Right ventricle myocardium inferior (tissue), 1 donor: ENCODE data around the gene BLNK. TPM values are rescaled to one million over a fixed set of nuclear protein-coding genes. Genes with fewer than 3 reads are reported as not detected.

Experiments
- ATAC-seq: fragments of 200-7000 bp; cut with Tn5 transposase; one replicate; pipeline ENCODE4 v1.9.1; 2020; ENCODE audit warnings: mild to moderate bottlenecking, moderate library complexity
- DNase-seq: peaks from one replicate; pipeline ENCODE4 v3.0.0; 2021; ENCODE audit errors: missing footprints
- intact Hi-C: fragments of 100-400 bp; cut with DNase I; formaldehyde crosslinking; loops from one replicate; pipeline ENCODE4 v1.11.0; 2022
- total RNA-seq: library from RNA; stranded (reverse); fragmentation: NEBNext Ultra II Directional; extraction: Animal tissue kit (Norgen Biotek cat#: 25700); gene quantifications from one replicate; pipeline ENCODE4 v1.2.1, GENCODE V29; 2021
- donor health status: DM: no; HTN: yes; CAD: no; lungs with severe emphysema.

The BLNK gene
- total RNA-seq, 1 donor from 2014 or later = 1.4 TPM

DNA sequence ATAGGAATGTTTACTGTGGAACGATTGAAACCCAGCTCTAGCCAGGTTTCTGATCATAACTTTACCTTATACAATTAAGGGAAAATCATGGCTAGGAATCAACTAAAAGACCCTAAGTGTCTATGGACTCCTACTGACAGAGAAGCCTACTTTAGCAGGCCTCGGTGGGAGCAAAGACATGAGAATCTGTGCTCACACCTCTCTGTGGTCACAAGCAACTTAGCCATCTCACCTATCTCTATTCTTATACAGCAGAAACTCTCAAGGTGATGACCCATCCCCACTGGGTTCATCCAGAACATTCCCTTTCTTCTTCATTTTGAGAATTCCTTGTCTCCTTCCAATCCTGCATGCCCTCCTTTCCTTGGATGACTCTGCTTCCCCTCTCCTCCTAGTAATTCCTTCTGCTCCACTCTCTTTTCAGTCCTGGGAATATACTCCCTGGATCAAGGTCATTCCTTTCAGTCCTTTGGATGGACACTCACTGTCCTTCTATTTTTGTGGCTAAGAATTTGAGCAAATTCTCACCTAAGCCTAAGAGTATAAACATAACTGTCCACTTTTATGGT lies 2.9 kb downstream of the BLNK start:
- no peak for ATAC-seq
- intact Hi-C loops = no loop called here
- no peak for DNase-seq

DNA sequence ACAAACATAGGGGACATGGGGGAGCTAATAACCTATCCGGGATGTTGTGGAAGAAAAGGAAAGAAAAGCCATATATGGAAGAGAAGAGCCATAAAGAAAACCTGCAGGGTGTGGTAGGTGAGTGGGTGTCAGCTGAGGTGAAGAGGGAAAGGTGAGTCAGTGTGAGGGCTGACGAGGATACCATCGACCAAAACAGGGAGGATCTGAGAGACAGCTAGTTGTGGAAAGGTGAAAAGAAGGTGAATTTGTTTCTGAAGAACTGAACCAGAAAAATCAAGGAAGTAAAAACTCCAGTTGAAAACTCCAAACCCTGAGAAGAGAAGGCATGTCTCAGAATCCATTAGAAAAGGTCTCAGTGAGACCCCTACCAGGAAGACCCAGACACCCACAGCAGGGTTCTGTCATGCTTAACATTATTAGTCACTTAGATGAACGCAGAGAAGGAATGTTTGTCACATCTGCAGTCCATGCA lies 4.1 kb downstream of the BLNK start:
- DNase-seq (no peak), ATAC-seq (no peak)
- intact Hi-C loops = no loop called here

DNA sequence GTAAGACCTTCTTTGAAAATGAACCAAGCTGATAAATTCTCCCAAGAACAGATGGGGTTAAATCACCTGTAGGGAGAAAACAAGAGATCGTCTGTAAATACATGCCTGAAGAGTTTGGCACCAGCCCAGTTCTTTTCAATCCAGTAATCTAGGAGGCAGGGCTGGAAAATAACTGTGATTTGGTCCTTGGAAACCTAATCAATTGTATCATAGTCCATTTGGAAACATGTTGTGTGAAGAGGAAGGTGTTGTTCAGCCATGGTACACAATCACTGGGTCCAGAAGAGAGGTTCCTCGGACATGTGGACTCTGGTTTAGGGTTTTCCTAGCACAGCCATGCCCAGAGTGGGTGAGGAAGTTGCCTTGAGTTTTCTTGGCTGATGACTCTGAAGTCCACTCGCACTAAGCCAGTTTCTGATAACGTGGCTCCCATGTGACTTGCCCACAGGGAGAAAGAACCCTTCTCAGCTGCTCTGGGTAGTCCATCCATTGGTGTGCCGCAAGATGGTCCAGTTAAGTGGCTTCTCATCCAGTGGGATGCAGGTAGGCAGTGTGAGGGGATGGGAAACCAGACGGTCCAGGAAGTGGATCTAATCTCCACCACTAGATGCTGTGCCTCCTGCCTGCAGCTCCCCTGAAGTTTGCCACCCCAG lies 5.1 kb downstream of the BLNK start:
- intact Hi-C loops = no loop called here
- no peak for ATAC-seq
- DNase-seq = no peak

DNA sequence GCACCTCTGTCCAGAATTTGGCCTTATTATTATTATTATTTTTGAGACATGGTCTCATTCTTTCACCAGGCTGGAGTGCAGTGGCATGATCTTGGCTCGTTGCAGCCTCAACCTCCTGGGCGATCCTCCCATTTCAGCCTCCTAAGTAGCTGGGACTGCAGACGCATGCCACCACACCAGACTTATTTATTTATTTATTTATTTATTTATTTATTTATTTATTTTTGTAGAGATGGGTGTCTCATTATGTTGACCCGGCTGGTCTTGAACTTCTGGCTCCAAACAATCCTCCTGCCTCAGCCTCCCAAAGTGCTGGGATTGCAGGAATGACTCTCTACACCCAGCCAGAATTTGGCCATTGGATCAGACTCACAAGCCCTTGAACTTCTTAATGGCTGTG lies 6.4 kb downstream of the BLNK start:
- DNase-seq (no peak), ATAC-seq (no peak)
- intact Hi-C loops = no loop called here

DNA sequence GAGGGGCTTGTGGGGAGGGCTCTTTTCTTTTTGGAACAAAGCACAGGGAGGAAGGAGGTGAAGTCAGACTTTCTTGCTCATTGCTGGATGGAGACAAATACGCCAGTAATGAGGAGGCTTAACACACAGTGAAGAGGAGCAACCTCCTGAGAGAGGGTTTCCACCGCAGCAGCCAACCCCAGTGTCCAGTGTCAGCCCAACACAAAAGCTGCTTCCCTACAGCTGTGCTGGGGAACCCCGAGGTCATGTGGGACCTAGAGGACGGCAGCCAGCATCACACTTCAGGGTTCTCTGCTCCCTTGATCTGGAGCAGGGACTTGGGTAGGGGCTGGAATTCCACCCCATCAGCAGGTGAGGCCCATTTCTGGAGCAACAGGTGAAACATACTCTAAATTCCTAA lies 7.7 kb downstream of the BLNK start:
- intact Hi-C loops = no loop called here
- DNase-seq (no peak), ATAC-seq (no peak)

DNA sequence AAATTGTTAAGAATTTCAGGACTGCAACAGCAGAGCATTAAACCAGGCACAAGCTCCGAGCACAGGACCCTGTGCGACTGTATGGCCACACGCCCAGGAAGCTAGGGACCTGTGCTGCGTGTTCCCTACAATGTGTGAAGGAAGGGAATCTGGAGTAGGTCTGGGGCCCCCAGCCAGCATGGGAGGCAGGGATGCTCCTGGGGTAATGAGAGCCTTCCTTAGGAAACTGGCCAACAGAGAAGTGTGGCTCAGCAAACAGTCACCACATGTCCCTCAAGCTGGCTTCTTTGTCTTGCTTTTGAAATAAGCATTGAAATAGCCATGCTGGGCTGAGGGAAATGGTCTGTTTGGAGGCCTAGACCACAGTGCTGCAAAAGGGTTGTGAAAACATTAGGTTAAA lies 8.2 kb downstream of the BLNK start:
- intact Hi-C loops = no loop called here
- DNase-seq (no peak), ATAC-seq (no peak)

DNA sequence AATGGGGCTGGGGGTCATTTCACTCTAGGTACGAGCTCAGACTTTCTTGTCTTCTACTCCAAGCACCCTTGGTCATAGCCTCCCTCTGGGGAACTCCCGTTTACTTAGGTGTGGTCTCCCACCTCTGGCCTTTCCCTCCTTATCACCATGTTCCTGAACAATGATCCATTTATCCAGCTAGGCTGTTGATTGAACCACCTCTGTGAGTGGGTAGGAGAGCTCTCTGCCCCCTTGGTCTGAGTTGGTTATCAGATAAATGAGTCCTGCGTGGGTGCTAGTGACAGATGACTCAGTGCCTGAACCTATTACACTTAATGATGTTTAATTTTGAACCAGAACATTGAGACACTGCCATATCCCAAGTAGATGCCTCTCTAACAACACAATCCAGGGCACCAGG lies 9.4 kb downstream of the BLNK start:
- intact Hi-C loops = no loop called here
- no peak for DNase-seq
- no peak for ATAC-seq

DNA sequence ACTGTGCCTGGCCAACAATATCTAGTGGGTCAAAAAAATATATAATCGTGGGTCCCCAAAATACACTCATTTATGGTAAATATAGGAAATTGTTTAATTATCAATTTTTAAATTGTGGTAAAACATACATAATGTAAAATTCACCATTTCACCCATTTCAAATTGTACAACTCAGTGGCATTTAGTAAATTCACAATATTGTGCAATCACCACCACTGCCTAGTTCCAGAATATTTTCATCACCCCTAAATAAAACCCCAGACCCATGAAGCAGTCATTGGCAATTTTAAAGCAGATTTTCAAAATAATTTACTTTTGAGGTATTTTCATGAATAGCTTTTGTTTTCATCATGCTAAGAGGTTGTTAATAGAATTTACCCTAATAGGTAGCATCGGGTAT lies 10.2 kb downstream of the BLNK start:
- DNase-seq = no peak
- intact Hi-C loops = no loop called here
- ATAC-seq = no peak

DNA sequence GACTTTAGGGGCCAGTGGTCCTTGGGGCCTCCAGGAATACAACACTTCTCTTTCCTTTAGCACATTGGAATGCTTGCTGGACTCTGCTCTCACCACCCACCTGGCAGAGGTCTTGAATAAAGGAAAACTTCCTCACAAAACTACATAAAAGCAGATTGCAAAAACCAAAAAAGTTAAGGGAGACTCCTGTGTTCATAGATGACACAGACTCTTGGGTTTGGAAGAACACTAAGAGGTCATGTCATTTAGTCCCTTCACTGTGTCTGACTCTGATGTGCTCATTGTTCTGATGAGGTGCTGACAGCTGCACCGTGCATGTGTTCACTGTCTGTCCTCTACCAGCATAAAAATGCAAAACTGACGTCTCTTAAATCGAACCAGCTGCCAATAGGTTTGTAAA lies 11.4 kb downstream of the BLNK start:
- intact Hi-C loops = no loop called here
- ATAC-seq (peak; percentile 60), DNase-seq (no peak)

DNA sequence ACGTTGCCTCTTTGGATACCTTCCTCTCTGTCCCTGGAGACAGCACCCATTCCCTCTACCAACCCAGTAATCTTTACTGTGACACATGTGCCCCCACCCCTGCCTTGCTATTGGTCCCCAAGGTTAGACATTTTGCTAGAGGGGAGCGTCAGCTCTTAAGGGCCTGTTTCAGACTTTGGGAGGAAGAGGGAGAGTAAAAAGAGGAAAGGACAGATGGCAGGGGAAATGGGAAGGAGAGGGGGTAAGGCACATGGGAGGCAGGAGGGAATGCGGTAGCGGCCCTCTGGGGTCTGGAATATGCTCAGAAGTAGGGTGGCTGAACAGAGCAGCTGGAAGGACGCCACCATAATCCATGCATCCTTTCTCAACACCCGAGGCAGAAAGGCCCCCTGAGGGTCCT lies 12.2 kb downstream of the BLNK start:
- DNase-seq (no peak), ATAC-seq (peak; percentile 32)
- intact Hi-C loops = no loop called here

DNA sequence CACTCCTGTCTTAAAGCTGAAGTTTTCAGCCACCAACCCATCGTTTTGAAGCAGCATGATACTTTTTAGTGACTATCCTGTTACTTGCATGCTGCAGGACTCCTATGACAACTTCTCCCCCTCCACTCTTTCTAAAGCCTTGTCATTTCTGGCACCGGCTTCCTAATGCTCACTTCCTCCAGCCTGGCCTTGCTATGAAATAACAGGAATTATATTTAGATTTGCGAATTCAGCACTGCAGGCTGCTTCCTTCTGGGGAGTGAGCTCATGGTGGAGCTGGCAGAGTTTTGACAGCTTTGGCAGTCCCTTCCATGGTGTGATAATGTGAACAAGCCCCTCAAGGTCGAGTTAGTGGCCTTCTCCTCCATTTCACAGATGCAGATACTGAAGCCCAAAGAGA lies 13.4 kb downstream of the BLNK start:
- intact Hi-C loops = no loop called here
- no peak for DNase-seq

DNA sequence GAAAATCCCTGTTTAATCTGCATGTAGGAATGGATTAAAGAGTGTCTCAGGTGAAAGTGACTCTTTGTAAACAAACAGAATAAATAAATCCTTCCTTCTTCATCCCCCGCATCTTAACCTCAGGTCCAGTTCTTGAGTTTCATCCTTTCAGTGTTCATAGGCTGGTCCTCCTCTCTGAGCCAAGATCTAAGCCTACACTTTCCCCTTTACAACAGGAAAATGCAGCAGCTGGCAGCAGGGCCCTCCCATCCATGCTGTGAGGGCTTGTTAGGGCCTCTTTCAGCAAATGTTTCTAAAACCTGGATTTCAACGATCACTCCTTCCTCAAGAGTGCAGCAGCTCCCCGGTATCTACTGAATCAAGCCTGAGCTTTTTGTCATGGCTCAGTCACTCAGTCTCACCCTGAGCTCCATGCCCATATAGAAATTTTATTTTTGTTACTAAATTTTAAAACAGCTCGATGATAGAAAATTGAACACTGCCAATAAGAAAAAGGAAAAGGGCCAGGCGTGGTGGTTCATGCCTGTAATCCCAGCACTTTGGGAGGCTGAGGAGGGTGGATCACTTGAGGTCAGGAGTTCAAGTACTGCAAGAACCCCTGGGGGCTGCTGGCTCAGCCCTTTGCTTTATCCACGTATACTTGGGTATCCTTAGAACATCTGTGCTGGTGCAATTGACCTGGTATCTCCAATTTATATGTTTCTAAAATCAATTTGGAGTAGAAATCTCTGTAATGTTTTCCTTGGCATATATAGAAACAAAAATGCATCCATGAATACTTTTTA lies 15.6 kb downstream of the BLNK start:
- DNase-seq = no peak
- intact Hi-C loops = no loop called here
- ATAC-seq = no peak

More for the DNA sequence above, 13.4 kb downstream of the BLNK start:
- peak; percentile 75 for ATAC-seq

DNA sequence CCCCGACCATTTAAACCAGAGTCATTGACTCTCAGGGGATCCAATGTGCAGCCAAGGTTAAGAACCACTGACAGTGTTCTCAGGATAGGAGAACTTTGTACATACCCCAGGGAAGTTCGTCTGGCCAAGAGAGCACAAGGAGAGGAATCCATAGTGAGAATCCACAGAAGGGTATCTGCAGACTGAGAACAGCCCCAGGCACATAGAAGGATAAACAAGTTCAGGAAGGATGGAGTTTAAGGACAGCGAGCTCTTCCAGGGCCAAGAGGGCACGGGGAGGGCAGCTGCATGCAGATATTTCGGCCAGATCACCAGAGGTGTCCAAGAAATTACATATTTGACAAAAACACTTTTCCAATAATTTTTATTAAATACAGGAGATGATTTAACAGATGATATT lies 16.4 kb downstream of the BLNK start:
- intact Hi-C loops = no loop called here
- no peak for DNase-seq

DNA sequence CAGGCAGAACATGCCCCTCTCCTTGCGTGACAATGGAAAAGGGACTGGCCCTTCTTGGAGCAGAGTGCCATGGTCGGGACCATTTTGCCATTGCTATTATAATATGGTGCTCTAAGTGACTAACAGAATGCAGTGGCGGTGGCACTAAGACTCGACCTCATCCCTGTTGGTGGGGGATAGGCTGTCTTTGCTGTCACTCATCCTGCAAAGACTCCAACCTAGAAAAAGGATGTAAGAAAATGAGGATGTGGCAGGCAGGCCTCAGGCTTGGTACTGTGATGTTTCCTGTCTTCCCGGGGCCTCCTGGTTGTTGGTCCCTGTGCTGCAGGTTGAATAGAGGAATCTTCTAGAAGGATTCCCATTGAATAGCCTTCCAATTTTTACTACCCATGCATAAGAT lies 18.6 kb downstream of the BLNK start:
- no peak for ATAC-seq
- intact Hi-C loops = no loop called here
- DNase-seq = no peak

More for the DNA sequence above, 16.4 kb downstream of the BLNK start:
- no peak for ATAC-seq

DNA sequence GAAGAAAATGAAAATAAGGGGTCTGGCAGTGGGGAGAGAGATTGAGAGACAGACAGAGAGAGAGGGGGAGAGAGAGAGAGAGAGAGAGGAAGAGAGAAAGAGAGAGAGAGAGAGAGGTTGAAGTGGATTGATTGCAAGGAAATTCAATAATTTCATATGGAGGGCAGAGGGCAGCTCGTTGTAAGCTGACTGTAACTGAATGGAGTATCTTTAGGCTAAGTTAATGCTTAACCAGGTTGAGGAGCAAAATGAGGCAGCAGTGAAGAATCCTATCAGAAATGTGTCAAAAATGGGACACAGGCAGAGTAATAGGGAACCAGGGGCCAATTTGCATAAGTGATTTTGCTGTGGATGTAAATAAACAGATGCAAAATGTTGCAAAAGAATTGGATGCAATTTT lies 21.0 kb downstream of the BLNK start:
- intact Hi-C loops = no loop called here
- DNase-seq = no peak
- no peak for ATAC-seq

DNA sequence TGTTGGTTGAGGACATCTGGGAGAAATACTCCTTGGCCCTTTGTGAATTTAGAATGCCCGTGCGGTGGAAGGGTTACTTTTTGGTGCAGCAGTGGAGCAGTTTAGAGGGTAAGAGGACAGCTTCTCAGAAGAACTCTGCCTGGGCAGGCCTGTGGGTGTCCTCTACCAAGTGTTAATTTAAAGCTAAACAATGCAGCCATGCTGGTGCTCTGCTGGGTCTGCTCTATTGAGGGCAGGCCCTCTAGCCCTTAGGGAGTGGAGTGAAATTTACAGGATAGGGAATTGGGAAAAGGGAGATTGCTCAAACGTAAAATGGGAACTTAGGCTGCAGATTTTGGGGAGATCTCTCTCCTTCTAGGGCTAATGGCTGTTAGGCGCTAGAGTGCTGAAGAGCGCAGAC lies 22.1 kb downstream of the BLNK start:
- DNase-seq (no peak), ATAC-seq (no peak)
- intact Hi-C loops = no loop called here

DNA sequence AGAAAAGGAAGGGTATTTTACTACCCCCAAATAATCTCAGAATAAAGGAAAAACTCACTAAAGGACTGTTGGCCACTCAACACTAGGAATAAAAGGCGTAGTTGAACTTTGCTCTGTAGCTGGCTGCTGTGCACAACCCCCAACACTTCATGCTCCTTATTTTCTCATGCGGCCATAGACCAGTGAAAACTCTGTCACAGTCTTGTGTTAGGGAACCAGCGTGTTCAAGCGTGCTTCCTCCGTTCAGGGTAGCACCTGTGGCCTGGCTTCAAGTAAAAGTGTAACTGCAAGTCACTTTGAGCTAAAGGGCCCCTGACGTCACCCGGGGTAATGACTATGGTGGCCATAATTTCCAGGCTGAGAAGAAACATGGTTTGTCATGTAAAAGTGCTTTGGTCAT lies 27.0 kb downstream of the BLNK start:
- ATAC-seq (no peak), DNase-seq (no peak)
- intact Hi-C loops = no loop called here

DNA sequence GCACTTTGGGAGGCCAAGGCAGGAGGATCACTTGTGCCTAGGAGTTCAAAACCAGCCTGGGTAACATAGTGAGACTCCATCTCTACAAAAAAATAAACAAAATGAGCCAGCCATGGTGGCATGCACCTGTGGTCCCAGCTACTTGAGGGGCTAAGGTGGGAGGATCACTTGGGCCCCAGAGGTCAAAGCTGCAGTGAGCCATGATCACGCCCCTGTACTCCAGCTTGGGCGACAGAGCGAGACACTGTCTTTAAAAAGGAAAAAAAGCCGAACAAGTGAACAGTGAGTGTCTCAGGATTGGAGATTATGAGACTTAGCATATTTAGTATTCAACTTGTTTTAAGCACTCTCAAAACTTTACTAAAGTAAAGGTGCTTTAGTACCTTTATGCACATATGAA lies 28.1 kb downstream of the BLNK start:
- DNase-seq = no peak
- ATAC-seq = no peak
- intact Hi-C loops = no loop called here

DNA sequence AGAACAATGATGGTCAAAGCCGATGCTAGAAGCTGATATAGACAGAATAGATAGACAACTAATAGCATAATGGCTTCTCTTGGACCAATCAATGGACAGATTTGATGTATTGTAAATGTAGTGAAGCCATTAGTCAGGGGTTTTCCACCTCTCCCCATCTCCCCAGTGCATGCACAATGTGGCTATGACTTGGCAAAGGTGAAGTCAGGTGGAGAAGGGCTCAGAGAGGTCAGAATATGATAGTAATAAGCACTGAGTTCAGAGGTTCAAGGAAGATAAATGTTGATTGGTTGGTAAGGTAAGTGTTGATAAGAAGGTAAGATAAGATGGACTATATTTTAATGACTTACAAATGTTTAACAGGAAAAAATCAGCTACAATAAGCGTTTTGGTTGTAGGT lies 28.5 kb downstream of the BLNK start:
- no peak for DNase-seq
- intact Hi-C loops = no loop called here

More for the DNA sequence above, 28.5 kb downstream of the BLNK start:
- ATAC-seq = no peak
